Type B pancreatic cell (in vitro differentiated cells): ENCODE results near the gene RUSF1. TPM values are rescaled to one million over a fixed set of nuclear protein-coding genes. Genes with fewer than 3 reads are reported as not detected.

Experiments used
- DNase-seq: peaks from one replicate; pipeline ENCODE4 v3.0.0; 2021; ENCODE audit warnings: mixed read lengths; ENCODE audit not compliant: unreplicated experiment; ENCODE audit errors: extremely low spot score
- H3K27ac Mint-ChIP-seq: 2 replicates; pipeline ENCODE4 v1.8.0; 2021; ENCODE audit warnings: mild to moderate bottlenecking, mixed read lengths
- H3K27me3 Mint-ChIP-seq: 2 replicates; pipeline ENCODE4 v1.8.0; 2021; ENCODE audit warnings: mixed read lengths
- H3K36me3 Mint-ChIP-seq: 2 replicates; pipeline ENCODE4 v1.8.0; 2021; ENCODE audit warnings: mixed read lengths
- H3K4me1 Mint-ChIP-seq: one replicate; pipeline ENCODE4 v1.8.0; 2021; ENCODE audit warnings: mixed read lengths; ENCODE audit not compliant: unreplicated experiment
- H3K4me3 Mint-ChIP-seq: 2 replicates; pipeline ENCODE4 v1.8.0; 2021; ENCODE audit warnings: mild to moderate bottlenecking, mixed read lengths
- H3K9me3 Mint-ChIP-seq: 2 replicates; pipeline ENCODE4 v1.8.0; 2021; ENCODE audit warnings: mixed read lengths
- CTCF ChIP-seq: fragments of 200-600 bp; sonication (generic); conservative IDR thresholded peaks from 2 replicates; pipeline ENCODE4 v1.5.0; 2021; ENCODE audit warnings: antibody characterized with exemption, mild to moderate bottlenecking
- total RNA-seq: library from RNA; stranded (reverse); gene quantifications from 2 replicates; pipeline ENCODE4 v1.2.1, GENCODE V29; 2021; ENCODE audit warnings: low replicate concordance

Gene RUSF1
- total RNA-seq, 1 donor from 2014 or later: 78.2 TPM

DNA sequence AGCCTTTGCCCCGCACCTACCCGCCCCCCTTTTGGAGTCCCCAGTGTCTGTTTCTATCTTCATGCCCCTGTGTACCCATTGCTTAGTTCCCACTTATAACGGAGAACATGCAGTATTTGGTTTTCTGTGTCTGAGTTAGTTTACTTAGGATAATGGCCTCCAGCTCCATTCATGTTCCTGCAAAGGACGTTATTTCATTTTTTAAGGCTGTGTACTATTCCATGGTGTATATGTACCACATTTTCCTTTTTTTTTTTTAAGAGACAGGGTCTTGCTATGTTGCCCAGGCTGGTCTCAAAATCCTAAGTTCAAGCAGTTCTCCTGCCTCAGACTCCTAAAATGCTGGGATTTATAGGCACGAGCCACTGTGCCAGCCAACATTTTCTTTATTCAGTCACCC is 40.3 kb downstream of the RUSF1 start:
- Mint-ChIP-seq H3K36me3 (no peaks in the 10 kb centered on the region), H3K4me3 (no peak overlapping the region), H3K4me1 (peaks cover 13% of the 10 kb centered on the region), H3K9me3 (no peaks in the 10 kb centered on the region), H3K27me3 (peaks cover 12% of the 10 kb centered on the region), H3K27ac (no peak overlapping the region)
- no peak for DNase-seq
- TF ChIP-seq CTCF: no peak

DNA sequence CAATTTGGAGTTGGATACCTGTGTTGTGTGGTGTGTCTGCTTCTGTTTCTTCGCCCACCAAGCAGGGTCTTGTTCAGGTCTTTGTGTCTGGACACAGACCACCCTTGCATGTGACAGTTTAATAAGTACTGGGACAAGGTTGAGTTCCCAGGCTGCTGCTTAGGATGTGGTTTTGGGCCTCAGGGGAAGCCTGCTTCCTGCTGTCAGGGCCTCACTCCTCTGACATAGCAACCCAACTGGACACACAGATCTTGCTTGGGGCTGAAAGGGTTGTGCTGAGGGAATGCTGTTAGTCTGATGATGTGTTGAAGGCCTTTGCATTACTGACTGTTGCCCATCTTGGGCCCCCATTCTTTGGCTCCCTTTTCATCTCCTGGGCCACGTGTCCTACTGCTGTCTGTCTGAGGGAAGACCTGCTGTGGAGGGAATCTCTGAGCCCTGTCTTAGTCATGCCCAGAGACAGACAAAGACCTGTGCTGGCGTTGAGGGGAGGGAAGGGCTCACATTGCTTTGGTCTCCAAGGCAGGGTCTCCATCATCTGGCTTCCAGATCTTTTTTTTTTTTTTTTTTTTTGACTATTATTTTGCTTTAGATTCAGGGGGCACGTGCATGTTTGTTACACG is 40.9 kb downstream of the RUSF1 start:
- no peak for TF ChIP-seq CTCF
- no peak for DNase-seq
- no peak overlapping the region for H3K27ac Mint-ChIP-seq
- no peaks in the 10 kb centered on the region for H3K9me3 Mint-ChIP-seq
- peaks cover 8% of the 10 kb centered on the region for H3K4me1 Mint-ChIP-seq
- H3K4me3 Mint-ChIP-seq: no peak overlapping the region
- peaks cover 7% of the 10 kb centered on the region for H3K27me3 Mint-ChIP-seq
- no peaks in the 10 kb centered on the region for H3K36me3 Mint-ChIP-seq

GRCh38 chr16:31466381-31466841 is 41.8 kb downstream of the RUSF1 start:
- H3K4me3 Mint-ChIP-seq: no peak overlapping the region
- peaks cover 5% of the 10 kb centered on the region for H3K27me3 Mint-ChIP-seq
- peaks cover 5% of the 10 kb centered on the region for H3K4me1 Mint-ChIP-seq
- TF ChIP-seq CTCF: no peak
- no peak overlapping the region for H3K27ac Mint-ChIP-seq
- no peaks in the 10 kb centered on the region for H3K9me3 Mint-ChIP-seq
- H3K36me3 Mint-ChIP-seq: no peaks in the 10 kb centered on the region
- DNase-seq: no peak

DNA sequence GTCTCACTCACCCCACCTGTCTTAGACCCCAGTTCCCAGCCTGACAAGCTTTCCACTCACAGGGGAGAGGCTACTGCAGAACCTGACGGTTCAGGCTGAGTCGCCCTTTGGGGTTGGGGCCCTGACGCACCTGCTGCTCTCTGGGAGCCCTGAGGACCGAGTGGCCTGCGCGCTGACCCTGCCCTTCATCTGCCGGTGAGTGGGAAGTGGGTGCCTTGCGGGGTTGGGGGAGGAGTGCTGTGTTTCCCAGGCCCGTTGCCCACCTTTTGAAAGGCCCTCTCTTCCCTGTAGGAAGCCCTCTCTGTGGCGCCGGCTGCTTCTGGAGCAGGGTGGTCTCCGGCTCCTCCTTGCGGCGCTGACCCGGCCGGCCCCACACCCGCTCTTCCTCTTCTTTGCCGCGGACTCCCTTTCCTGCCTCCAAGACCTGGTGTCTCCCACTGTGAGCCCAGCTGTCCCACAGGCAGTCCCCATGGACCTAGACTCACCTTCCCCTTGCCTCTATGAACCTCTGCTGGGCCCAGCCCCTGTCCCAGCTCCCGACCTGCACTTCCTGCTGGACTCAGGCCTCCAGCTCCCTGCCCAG is 42.3 kb downstream of the RUSF1 start:
- H3K27me3 Mint-ChIP-seq: no peaks in the 10 kb centered on the region
- no peak overlapping the region for H3K4me3 Mint-ChIP-seq
- H3K27ac Mint-ChIP-seq: no peak overlapping the region
- no peaks in the 10 kb centered on the region for H3K36me3 Mint-ChIP-seq
- no peak for TF ChIP-seq CTCF
- H3K9me3 Mint-ChIP-seq: no peaks in the 10 kb centered on the region
- DNase-seq: no peak
- peaks cover 4% of the 10 kb centered on the region for H3K4me1 Mint-ChIP-seq

- TF ChIP-seq CTCF: no peak
- H3K27me3 Mint-ChIP-seq: no peaks in the 10 kb centered on the region
- peaks cover 10% of the 10 kb centered on the region for H3K4me1 Mint-ChIP-seq
- H3K4me3 Mint-ChIP-seq: no peak overlapping the region
- DNase-seq: no peak
- no peak overlapping the region for H3K27ac Mint-ChIP-seq
- H3K9me3 Mint-ChIP-seq: no peaks in the 10 kb centered on the region
- H3K36me3 Mint-ChIP-seq: no peaks in the 10 kb centered on the region
Observed at GRCh38 chr16:31464781-31465260, 43.4 kb downstream of the RUSF1 start.
